Measurements from ENCODE around the gene PKN3.

The PKN3 gene

GRCh38 chr9:128669786-128670185, 32.5 kb upstream of the PKN3 start:
- no peak overlapping the region for H3K27ac ChIP-seq
- TF ChIP-seq CTCF (conservative IDR thresholded peaks at IDR 0.05), result no peak

GRCh38 chr9:128675382-128675781, 26.9 kb upstream of the PKN3 start:
- no peak overlapping the region for H3K27ac ChIP-seq
- TF ChIP-seq CTCF (conservative IDR thresholded peaks at IDR 0.05), result no peak

GRCh38 chr9:128677794-128678193, 24.5 kb upstream of the PKN3 start:
- TF ChIP-seq CTCF (conservative IDR thresholded peaks at IDR 0.05), result no peak
- H3K27ac ChIP-seq, result no peak overlapping the region

- no peak for TF ChIP-seq CTCF (conservative IDR thresholded peaks at IDR 0.05)
- H3K27ac ChIP-seq, result peak overlapping the region; percentile 94
Observed at GRCh38 chr9:128683340-128684064, 18.8 kb upstream of the PKN3 start.

- TF ChIP-seq CTCF (conservative IDR thresholded peaks at IDR 0.05), result no peak
- peak overlapping the region; percentile 94 for H3K27ac ChIP-seq
Observed at GRCh38 chr9:128684065-128684324, 18.3 kb upstream of the PKN3 start.

- peak overlapping the region; percentile 94 for H3K27ac ChIP-seq
- no peak for TF ChIP-seq CTCF (conservative IDR thresholded peaks at IDR 0.05)
Observed at GRCh38 chr9:128684325-128685199, 17.7 kb upstream of the PKN3 start.

- H3K27ac ChIP-seq, result peak overlapping the region; percentile 94
- TF ChIP-seq CTCF (conservative IDR thresholded peaks at IDR 0.05), result no peak
Observed at GRCh38 chr9:128685636-128686489, 16.4 kb upstream of the PKN3 start.
